Activated CD4-positive, alpha-beta T cell treated with anti-CD3 and anti-CD28 coated beads, Interleukin-2, amount 50 U/mL, for 24 hours (primary cell): ENCODE measurements around the gene CHRNA7.
"Not testable (repeated sequence)": the region's sequence is repeated elsewhere in the genome, so short reads cannot be mapped to it uniquely, and the experiment has no call there.

Experiments used
- DNase-seq, 2 donors: peaks; one replicate each; pipeline ENCODE4 v3.0.0-alpha.2; 2020; ENCODE audit warnings: low read depth in 1 of 2, low spot score in 1 of 2

CHRNA7 gene

DNA sequence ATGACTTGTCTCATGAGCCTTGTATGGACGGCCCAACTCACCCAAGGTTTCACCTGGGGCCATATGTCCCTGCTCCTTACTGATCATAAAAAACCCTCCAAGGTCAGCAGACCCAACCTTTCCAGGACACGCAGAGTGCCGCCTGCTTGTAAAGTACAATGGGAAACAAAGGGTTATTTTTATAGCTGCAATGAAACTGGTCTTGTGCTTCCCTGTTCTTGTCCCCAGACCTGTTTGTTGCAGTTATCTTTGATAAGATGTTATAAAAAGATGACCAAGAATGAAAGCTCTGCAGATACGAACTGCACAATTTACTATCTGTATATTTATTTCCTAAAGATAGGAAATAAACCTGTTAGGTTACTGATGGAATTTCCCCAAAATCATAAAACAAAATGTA, 136.0 kb downstream of the CHRNA7 start:
- DNase-seq, result not testable (repeated sequence)

DNA sequence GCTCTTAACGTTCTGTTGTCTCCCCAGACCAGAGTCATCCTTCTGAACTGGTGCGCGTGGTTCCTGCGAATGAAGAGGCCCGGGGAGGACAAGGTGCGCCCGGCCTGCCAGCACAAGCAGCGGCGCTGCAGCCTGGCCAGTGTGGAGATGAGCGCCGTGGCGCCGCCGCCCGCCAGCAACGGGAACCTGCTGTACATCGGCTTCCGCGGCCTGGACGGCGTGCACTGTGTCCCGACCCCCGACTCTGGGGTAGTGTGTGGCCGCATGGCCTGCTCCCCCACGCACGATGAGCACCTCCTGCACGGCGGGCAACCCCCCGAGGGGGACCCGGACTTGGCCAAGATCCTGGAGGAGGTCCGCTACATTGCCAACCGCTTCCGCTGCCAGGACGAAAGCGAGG, 137.6 kb downstream of the CHRNA7 start:
- DNase-seq, result not testable (repeated sequence)

DNA sequence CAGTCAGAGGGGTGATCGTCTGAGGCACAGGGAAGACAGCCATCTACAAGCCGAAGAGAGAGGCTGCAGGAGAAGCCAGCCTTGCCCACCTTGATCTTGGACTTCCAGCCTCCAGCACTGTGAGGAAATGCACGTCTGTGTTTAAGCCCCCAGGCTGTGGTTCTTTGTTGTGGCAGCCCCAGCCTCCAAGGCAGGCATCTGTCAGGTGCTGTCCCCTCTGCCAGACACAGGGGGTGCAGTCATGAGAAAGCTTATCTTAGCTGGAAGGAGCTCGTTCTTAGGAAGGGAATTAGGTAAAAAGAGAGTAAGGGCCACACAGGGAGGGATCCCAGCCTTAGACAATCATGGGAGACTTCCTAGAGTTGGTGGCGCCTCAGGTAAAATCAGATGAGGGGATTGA, 150.3 kb downstream of the CHRNA7 start:
- not testable (repeated sequence) for DNase-seq

DNA sequence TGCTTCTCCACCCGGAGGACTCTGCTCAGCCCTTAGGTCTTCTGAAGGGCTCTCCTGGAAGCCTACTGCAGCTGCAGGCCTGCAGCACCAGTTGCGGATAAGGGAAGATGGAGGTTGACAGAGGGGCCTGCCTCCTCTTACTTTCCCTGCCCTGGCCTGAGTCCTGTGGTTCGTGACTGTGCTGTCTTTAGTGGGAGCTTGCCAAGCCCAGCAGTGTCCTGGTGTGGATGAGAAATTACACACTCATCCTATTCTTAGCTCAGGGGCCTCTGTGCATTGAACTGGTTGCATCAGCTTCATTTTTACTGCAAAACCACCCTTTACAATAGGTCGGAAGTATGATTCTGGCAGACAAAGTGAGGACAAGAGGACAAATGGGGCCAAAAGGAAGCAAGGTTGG, 163.5 kb downstream of the CHRNA7 start:
- not testable (repeated sequence) for DNase-seq

DNA sequence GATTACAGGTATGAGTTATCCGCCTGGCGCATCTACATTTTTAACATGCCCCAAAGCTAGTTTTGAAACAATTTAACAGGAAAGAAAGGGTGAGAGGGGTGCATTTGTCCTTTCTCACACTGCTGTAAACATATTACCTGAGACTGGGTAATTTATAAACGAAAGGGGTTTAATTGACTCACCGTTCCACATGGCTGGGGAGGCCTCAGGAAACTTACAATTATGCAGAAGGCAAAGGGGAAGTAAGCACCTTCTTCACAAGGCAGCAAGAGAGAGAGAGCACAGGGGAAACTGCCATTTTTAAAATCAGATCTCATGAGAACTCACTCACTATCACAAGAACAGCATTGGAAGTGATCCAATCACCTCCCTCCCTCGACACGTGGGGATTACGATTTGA, 165.9 kb downstream of the CHRNA7 start:
- DNase-seq, result not testable (repeated sequence)

DNA sequence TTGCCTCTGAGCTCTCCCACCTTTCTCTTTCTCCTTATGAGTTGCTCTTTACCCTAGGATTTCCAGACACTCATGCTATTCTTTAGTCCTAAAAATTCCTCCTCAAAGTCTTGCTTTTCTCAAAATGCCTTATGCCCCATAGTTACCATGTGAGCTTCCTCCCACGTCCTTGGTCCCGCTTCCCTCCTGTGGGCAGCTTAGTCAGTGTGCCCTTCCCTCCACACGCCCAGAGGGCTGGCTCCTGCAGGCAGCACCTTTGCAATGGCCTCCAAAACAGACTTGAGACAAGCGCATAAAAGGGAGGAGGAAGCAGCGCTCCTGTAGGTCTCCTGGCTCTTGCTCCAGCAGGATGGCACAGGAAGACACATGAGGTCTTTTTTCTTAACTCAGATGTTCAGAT, 168.6 kb downstream of the CHRNA7 start:
- not testable (repeated sequence) for DNase-seq

DNA sequence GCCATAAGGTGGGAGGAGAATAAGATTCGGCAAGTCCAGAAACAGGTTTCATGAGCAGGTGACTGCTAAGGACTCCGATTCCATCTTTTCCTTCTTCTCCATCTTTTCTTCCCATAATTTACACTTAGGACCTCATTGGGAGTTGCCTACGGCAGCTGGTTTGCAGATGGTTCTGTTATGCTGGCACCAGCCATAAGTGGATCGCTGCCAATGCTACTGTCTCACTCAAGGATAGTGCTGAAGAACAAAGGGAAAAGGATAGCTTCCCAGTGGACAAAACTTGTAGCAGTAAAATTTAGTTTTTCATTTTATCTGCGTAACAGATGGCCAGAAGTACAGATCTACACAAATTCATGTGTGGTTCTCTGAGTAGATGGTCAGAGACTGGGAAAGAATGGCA, 178.8 kb downstream of the CHRNA7 start:
- not testable (repeated sequence) for DNase-seq

DNA sequence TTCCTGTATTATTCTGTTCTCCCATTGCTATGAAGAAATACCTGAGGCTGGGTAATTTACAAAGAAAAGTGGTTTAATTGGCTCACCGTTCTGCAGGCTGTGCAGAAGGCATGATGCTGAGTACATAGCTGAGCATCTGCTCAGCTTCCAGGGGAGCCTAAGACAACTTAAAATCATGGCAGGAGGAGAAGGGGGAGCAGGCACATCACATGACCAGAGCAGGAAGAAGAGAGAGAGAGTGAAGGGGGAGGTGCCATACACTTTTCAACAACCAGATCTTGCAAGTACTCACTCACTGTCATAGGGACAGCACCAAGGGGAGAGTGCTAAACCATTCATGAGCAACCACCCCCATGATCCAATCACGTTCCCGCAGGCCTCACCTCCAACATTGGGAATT, 188.4 kb downstream of the CHRNA7 start:
- no peak for DNase-seq
